IPS DF 4.7 (cell line): ENCODE data around the gene ST7.

ENCODE experiments used
- DNase-seq: peaks from one replicate; pipeline ENCODE4 v3.0.0-alpha.2; 2013; ENCODE audit warnings: low spot score; ENCODE audit errors: extremely low read depth

Gene ST7

GRCh38 chr7:116978006-116978405 is 24.7 kb downstream of the ST7 start:
- no peak for DNase-seq

- DNase-seq, result no peak
These were observed 26.1 kb downstream of the ST7 start for GRCh38 chr7:116979430-116979829.

- no peak for DNase-seq
These were observed 27.1 kb downstream of the ST7 start for GRCh38 chr7:116980354-116980753.

GRCh38 chr7:116981939-116982338 is 28.6 kb downstream of the ST7 start:
- no peak for DNase-seq

- DNase-seq, result no peak
These were observed 31.2 kb downstream of the ST7 start for GRCh38 chr7:116984511-116984910.

GRCh38 chr7:116984917-116985316 is 31.6 kb downstream of the ST7 start:
- DNase-seq, result no peak

GRCh38 chr7:116985575-116985974 is 32.3 kb downstream of the ST7 start:
- DNase-seq, result no peak

GRCh38 chr7:116986611-116987565 is 33.6 kb downstream of the ST7 start:
- no peak for DNase-seq

GRCh38 chr7:116988363-116988989 is 35.2 kb downstream of the ST7 start:
- DNase-seq, result no peak

GRCh38 chr7:116990056-116990455 is 36.8 kb downstream of the ST7 start:
- DNase-seq, result no peak

- no peak for DNase-seq
These were observed 37.9 kb downstream of the ST7 start for GRCh38 chr7:116991233-116991632.

GRCh38 chr7:116994611-116995010 is 41.3 kb downstream of the ST7 start:
- DNase-seq, result no peak

GRCh38 chr7:116997972-116998371 is 44.7 kb downstream of the ST7 start:
- no peak for DNase-seq

GRCh38 chr7:116998567-116999175 is 45.4 kb downstream of the ST7 start:
- DNase-seq, result no peak

GRCh38 chr7:116999311-116999710 is 46.0 kb downstream of the ST7 start:
- DNase-seq, result no peak

- no peak for DNase-seq
These were observed 48.0 kb downstream of the ST7 start for GRCh38 chr7:117001283-117001682.

- DNase-seq, result no peak
These were observed 51.6 kb downstream of the ST7 start for GRCh38 chr7:117004899-117005298.

- no peak for DNase-seq
These were observed 52.1 kb downstream of the ST7 start for GRCh38 chr7:117005449-117005848.

- no peak for DNase-seq
These were observed 53.8 kb downstream of the ST7 start for GRCh38 chr7:117006907-117007684.

- DNase-seq, result no peak
These were observed 55.0 kb downstream of the ST7 start for GRCh38 chr7:117008118-117008885.
